Small intestine (tissue), 7 donors: Measurements from ENCODE around the gene RBM8A. TPM values are rescaled to one million over a fixed set of nuclear protein-coding genes. Genes with fewer than 3 reads are reported as not detected.

Experiments
- DNase-seq, 2 donors: peaks; one replicate each; pipeline versions ENCODE4 v3.0.0 to v3.0.0-alpha.2; 2013
- FAIRE-seq: peaks from 2 replicates; lab custom pipeline; 2012; peaks lifted over from hg19 to GRCh38; lab: Jason Lieb, UNC
- H3K27ac ChIP-seq, 3 donors: one replicate each; pipeline ENCODE4 v1.5.1; 2013; ENCODE audit warnings: low read length in 2 of 3, mild to moderate bottlenecking in 2 of 3, control low read depth in 1 of 3, inconsistent platforms in 1 of 3, low read depth in 1 of 3, moderate library complexity in 1 of 3
- H3K27me3 ChIP-seq, 3 donors: one replicate each; pipeline ENCODE4 v1.6.1; 2013; ENCODE audit warnings: low read length in 3 of 3, inconsistent platforms in 1 of 3; ENCODE audit not compliant: control insufficient read depth in 3 of 3, insufficient read depth in 3 of 3
- H3K36me3 ChIP-seq, 3 donors: one replicate each; pipeline ENCODE4 v1.6.1; 2013; ENCODE audit warnings: low read length in 3 of 3, inconsistent platforms in 1 of 3, low read depth in 1 of 3, mild to moderate bottlenecking in 1 of 3, moderate library complexity in 1 of 3; ENCODE audit not compliant: control insufficient read depth in 3 of 3, insufficient read depth in 2 of 3
- H3K4me1 ChIP-seq, 3 donors: one replicate each; pipeline ENCODE4 v1.6.1; 2013; ENCODE audit warnings: low read length in 2 of 3, inconsistent platforms in 1 of 3, low read depth in 1 of 3, mild to moderate bottlenecking in 1 of 3, moderate library complexity in 1 of 3; ENCODE audit not compliant: control insufficient read depth in 3 of 3, insufficient read depth in 2 of 3
- H3K4me3 ChIP-seq, 3 donors: one replicate each; pipeline ENCODE4 v1.5.1; 2013; ENCODE audit warnings: low read length in 3 of 3, control low read depth in 1 of 3, inconsistent platforms in 1 of 3, low read depth in 1 of 3, mild to moderate bottlenecking in 1 of 3, moderate library complexity in 1 of 3
- H3K9me3 ChIP-seq, 2 donors: one replicate each; pipeline ENCODE4 v1.6.1; 2013; ENCODE audit warnings: low read depth in 1 of 2, low read length in 1 of 2; ENCODE audit not compliant: control insufficient read depth in 2 of 2, insufficient read depth in 1 of 2
- WGBS, 3 donors: extraction: QIAGEN DNeasy Blood & Tissue Kit; methylation state at CpG; one replicate each; pipeline ENCODE4 v1.1.7; 2013; 5-methylcytosine and 5-hydroxymethylcytosine counted together
- polyA plus RNA-seq, 4 donors: library from polyadenylated mRNA; stranded (reverse) in 3 of 4; unstranded in 1 of 4; fragments of 200-250 nt in 3 of 4; fragments of 120-200 nt in 1 of 4; gene quantifications; one replicate each; pipeline versions ENCODE4 v1.2.1 to v1.2.3, GENCODE V29; 2013
- donor health status: healthy with polysubstance abuse.
- donor health status: control.
- donor health status: control.
- donor health status: Bipolar disorder and iron deficiency.
- donor health status: healthy.

RBM8A gene
- polyA plus RNA-seq, 4 donors, result 62.2 to 151 (median 105) TPM

DNA sequence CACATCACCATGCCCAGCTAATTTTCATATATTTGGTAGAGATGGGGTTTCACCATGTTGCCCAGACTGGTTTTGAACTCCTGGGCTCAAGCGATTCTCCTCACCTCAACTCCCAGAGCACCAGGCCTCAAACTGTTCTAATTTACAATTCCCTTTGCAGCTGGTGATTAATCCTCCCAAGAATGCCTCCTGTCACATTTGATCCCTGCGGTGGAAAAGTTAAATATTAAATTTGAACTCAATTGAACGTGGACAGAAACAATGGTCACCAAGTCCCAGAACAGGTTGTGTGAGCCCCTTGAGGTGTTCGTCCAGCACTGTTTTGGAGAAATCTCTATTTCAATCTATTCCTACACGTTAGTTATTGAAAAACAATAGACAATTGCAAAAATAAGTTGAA is 39.7 kb downstream of the RBM8A start:
- Histone ChIP-seq H3K9me3 (no peaks in the 10 kb centered on the region), H3K27ac (no peak overlapping the region), H3K27me3 (peaks cover 0 to 22% (median 0%) of the 10 kb centered on the region in 3 donors), H3K4me3 (no peak overlapping the region), H3K36me3 (no peaks in the 10 kb centered on the region), H3K4me1 (peaks cover 0 to 19% (median 13%) of the 10 kb centered on the region in 3 donors)
- DNase-seq (no peak), FAIRE-seq (no peak)
- WGBS, 3 donors, result 28 to 61% (median 53%) methylated on average over 5 of the region's 5 CpGs

DNA sequence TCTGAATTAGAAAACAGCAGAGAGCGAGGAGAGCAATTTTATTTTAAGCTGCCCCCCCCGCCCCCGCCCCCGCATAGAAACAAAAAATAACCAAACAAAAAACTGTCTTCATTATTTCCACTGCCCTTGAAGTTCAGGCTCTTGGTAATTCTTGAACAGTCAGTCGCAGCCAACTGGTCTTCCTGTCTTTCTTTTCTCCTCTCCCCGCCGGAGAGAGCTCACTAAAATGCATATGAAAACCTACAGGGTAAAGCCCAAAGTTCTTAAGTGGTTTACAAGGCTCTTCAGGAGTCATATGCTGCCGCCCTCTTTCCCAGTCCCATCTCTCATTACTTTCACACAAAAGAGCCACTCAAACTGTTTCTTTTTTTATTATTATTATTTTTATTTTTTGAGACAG is 40.5 kb downstream of the RBM8A start:
- WGBS, 3 donors, result 51 to 86% (median 83%) methylated on average over 8 of the region's 8 CpGs
- peaks cover 0 to 22% (median 0%) of the 10 kb centered on the region in 3 donors for H3K27me3 ChIP-seq
- no peak overlapping the region for H3K4me3 ChIP-seq
- H3K4me1 ChIP-seq, result peaks cover 0 to 12% (median 8%) of the 10 kb centered on the region in 3 donors
- FAIRE-seq, result no peak
- no peaks in the 10 kb centered on the region for H3K9me3 ChIP-seq
- no peak overlapping the region for H3K27ac ChIP-seq
- no peaks in the 10 kb centered on the region for H3K36me3 ChIP-seq
- no peak for DNase-seq

DNA sequence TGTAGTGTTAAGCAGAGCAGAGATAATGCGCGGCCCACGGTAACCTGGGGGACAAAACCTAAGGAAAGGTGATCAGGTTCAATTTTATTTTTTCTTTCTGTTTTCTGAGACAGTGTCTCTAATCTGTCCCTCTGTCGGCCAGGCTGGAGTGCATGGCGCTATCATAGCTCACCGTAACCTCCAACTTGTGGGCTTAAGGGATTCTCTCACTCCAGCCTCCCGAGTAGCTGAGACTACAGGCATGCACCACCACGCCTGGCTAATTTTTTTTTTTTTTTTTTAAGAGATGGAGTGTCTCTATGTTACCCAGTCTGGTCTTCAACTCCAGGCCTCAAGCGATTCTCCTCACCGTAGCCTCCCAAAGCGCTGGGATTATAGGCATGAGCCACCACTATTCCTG is 40.9 kb downstream of the RBM8A start:
- Histone ChIP-seq H3K36me3 (no peaks in the 10 kb centered on the region), H3K27me3 (peaks cover 0 to 22% (median 0%) of the 10 kb centered on the region in 3 donors), H3K4me3 (peak overlapping the region; percentile 51 to 60 (median 52)), H3K4me1 (peaks cover 0 to 8% (median 5%) of the 10 kb centered on the region in 3 donors), H3K9me3 (no peaks in the 10 kb centered on the region), H3K27ac (no peak overlapping the region)
- FAIRE-seq (no peak), DNase-seq (no peak)
- WGBS, 3 donors, result 45 to 55% (median 50%) methylated on average over 11 of the region's 11 CpGs

DNA sequence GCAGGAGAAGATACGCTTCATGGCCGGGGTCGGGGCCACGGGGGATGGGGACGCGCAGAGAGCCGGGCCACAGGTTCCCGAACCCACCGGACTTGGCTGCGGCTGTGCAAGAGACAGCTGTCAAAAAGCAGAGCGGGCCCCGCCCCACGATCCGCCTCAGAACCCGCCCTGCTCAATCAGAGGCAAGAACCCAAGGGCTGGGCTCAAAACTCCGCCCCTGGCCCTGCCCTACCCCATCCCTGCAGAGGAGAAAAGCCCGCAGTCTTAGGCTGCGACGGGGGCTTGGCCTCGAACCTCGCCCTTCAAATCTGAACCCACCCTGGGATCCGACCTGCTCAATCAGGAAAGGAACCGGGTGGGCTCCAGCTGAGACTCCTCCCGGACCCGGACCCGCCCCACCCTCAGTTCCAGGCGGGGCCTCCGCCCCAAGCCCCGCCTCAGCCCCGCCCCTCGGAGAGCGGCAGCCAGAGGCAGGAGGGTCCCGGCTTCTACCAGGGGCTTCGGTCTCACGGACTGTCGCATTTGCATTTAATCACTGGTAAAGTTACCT is 41.5 kb downstream of the RBM8A start, which contains the start of gene ANKRD35:
Gene ANKRD35 (minus strand): TSS at position 129 of the 550 bp plus-strand sequence. CDS start 108 bp downstream, at position 21.
- DNase-seq (peak; percentile 84 to 88), FAIRE-seq (no peak)
- 1 to 2% (median 1%) methylated on average over 34 to 36 of the region's 36 CpGs for WGBS, 3 donors
- peaks cover 0 to 3% (median 2%) of the 10 kb centered on the region in 3 donors for H3K4me1 ChIP-seq
- no peak within 1 kb of the TSS for H3K27ac ChIP-seq
- H3K4me3 ChIP-seq, result peak within 1 kb of the TSS; percentile 51 to 60 (median 52)
- H3K27me3 ChIP-seq, result peaks cover 0 to 22% (median 0%) of the 10 kb centered on the region in 3 donors
- no peaks in the 10 kb centered on the region for H3K9me3 ChIP-seq
- H3K36me3 ChIP-seq, result no peaks in the 10 kb centered on the region

DNA sequence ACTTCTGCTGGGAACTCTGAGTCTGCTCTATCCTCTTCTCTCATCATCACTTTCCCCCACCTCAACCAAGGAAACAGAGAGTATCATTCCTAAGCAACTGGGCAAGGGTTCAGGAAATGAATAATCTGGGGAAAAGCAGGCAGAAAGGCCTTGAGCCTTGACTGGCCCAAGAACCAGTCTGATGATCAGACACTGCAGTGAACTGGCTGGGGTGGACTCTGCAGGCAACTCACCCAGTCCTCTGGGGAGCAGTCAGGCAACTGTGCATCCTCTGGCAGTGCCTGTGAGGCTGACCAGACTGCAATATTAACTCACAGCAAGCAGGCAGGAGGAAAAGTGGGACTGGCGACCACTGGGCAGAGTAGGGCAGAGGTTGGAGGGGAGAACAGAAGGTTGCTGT is 42.6 kb downstream of the RBM8A start:
- FAIRE-seq (no peak), DNase-seq (no peak)
- 70 to 92% (median 86%) methylated on average over 1 of the region's 1 CpG for WGBS, 3 donors
- no peaks in the 10 kb centered on the region for H3K36me3 ChIP-seq
- no peak overlapping the region for H3K27ac ChIP-seq
- no peaks in the 10 kb centered on the region for H3K9me3 ChIP-seq
- H3K4me1 ChIP-seq, result peaks cover 0 to 3% (median 0%) of the 10 kb centered on the region in 3 donors
- no peak overlapping the region for H3K4me3 ChIP-seq
- peaks cover 0 to 22% (median 0%) of the 10 kb centered on the region in 3 donors for H3K27me3 ChIP-seq

DNA sequence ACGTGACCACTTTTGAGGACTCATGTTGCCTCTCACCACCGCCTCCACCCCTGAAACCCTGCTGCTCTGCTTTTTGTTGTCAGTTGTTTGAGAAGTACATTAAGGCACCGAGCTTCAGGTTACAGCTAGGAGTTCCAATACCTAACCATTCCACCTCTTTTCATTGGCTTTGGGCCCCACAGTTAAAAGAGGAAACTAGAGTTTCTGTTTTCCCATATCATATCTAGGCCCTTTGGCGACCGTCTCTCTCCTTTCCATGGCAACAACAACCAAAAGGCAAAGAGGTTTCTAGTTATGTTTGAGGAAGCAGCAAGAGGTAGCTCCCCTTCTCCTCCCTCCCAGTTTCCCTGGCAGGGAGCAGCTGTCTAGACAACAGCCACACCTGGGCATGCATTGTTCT is 47.5 kb downstream of the RBM8A start:
- Histone ChIP-seq H3K27me3 (peaks cover 0 to 19% (median 0%) of the 10 kb centered on the region in 3 donors), H3K4me3 (no peak overlapping the region), H3K9me3 (no peaks in the 10 kb centered on the region), H3K4me1 (peaks cover 0 to 5% (median 0%) of the 10 kb centered on the region in 3 donors), H3K27ac (no peak overlapping the region), H3K36me3 (no peaks in the 10 kb centered on the region)
- DNase-seq (no peak), FAIRE-seq (no peak)
- 47 to 60% (median 58%) methylated on average over 5 of the region's 5 CpGs for WGBS, 3 donors

DNA sequence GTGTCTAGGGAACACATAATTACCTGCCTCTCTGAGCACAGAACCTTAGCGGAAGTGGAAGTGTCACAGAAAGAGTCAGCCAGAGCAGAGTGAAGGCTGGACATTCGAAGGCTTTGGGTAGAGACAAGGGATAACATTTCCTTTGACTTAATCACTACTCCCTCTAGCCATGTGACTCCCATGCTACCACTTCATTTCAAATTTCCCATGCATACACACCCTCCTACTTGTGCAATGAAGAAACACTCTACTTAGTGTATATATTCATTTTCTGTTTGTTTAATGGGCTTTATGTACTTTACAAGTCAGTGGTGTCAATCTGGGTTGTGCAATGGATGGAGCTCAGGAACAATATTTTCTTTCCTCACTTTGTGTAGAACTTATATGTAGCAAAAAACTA is 48.6 kb downstream of the RBM8A start:
- WGBS, 3 donors, result 88 to 93% (median 89%) methylated on average over 2 of the region's 2 CpGs
- Histone ChIP-seq H3K27ac (no peak overlapping the region), H3K4me1 (peaks cover 0 to 5% (median 0%) of the 10 kb centered on the region in 3 donors), H3K9me3 (no peaks in the 10 kb centered on the region), H3K36me3 (no peaks in the 10 kb centered on the region), H3K4me3 (no peak overlapping the region), H3K27me3 (peaks cover 0 to 11% (median 0%) of the 10 kb centered on the region in 3 donors)
- FAIRE-seq (no peak), DNase-seq (no peak)

DNA sequence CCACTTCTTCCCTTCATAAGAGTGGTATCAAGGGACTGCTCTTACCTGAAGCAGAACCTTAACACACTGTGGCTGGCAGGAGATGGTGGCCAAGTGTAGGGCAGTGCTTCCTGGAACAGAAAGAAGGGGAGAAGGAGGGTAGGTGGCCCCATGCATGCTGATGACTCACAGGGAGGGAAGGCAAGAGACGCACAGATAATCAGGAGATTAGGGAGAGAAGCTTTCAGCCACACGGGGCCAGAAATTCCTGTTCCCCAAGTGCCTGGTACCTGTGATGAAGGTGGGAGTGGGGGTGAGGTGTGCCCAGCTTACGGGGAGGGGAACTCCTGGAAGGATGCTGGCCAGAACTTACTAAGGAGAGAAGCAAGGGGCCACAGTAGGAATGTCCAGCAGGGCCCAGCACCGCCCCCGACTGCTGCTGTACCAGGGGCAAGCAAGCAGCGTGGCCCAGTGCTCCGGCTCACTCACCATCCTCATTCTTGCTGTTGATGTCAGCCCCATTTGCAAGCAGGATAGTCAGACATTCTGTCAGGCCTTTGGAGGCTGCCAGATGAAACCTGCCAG is 49.3 kb downstream of the RBM8A start:
- Histone ChIP-seq H3K9me3 (no peaks in the 10 kb centered on the region), H3K36me3 (no peaks in the 10 kb centered on the region), H3K27me3 (peaks cover 0 to 13% (median 0%) of the 10 kb centered on the region in 3 donors), H3K27ac (no peak overlapping the region), H3K4me3 (no peak overlapping the region), H3K4me1 (peaks cover 0 to 5% (median 0%) of the 10 kb centered on the region in 3 donors)
- WGBS, 3 donors, result 70 to 81% (median 71%) methylated on average over 7 of the region's 7 CpGs
- FAIRE-seq (no peak), DNase-seq (no peak)
